Neuron (in vitro differentiated cells): ENCODE results near the gene CTRB2.

Source experiments
- H2AFZ ChIP-seq: one replicate; pipeline ENCODE4 v1.6.1; 2013; ENCODE audit warnings: low read depth, mild to moderate bottlenecking, inconsistent platforms, low read length, moderate library complexity
- H3K27me3 ChIP-seq: one replicate; pipeline ENCODE4 v1.6.1; 2013; ENCODE audit warnings: low read length; ENCODE audit not compliant: insufficient read depth
- H3K36me3 ChIP-seq: one replicate; pipeline ENCODE4 v1.6.1; 2013; ENCODE audit warnings: low read length; ENCODE audit not compliant: insufficient read depth
- H3K4me1 ChIP-seq: one replicate; pipeline ENCODE4 v1.6.1; 2013; ENCODE audit warnings: low read length; ENCODE audit not compliant: insufficient read depth
- H3K4me3 ChIP-seq: 2 replicates; pipeline ENCODE4 v1.5.1; 2013; ENCODE audit warnings: mild to moderate bottlenecking, low read length, moderate library complexity
- H3K9me3 ChIP-seq: one replicate; pipeline ENCODE4 v1.6.1; 2013; ENCODE audit warnings: low read length

Gene CTRB2

DNA sequence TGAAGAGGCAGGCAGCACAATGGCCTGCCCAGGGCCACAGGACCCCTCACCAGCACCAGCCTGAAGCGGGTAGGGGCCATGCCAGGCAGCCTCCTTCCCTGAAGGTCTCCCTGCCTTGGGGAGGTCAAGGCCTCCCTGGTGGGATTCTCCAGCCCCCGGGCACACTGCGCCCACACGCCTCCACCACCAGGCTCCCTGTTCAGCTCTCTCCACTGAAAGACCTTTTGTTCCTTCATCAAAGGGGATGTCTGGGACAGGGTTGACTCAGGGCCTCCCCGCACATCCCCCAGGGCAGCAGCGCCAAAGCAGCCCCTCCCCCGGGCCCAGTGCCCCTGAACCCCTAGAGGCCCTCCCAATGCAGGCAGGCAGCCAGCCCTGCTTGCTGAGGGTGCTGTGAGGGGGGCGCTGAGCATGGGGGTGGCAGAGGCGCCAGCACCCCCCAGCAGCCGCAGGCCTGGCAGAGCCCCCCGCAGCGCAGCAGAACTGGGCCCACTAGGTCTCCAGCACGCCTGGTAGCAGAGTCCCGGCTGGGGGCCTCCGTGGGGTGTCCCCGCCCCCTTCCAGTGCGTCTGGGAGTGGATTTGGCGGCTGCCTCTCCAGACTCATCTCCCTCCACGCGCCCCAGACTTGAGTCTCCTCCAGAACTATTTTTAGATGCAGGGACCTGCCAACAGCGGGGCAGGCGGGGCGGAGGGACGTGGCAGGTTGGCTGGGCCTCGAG, 31.3 kb upstream of the CTRB2 start:
- no peak overlapping the region for H2AFZ ChIP-seq
- H3K4me1 ChIP-seq: peaks cover 16% of the 10 kb centered on the region
- H3K4me3 ChIP-seq: no peak overlapping the region
- H3K36me3 ChIP-seq: peaks cover 66% of the 10 kb centered on the region
- no peaks in the 10 kb centered on the region for H3K27me3 ChIP-seq
- H3K9me3 ChIP-seq: no peaks in the 10 kb centered on the region

DNA sequence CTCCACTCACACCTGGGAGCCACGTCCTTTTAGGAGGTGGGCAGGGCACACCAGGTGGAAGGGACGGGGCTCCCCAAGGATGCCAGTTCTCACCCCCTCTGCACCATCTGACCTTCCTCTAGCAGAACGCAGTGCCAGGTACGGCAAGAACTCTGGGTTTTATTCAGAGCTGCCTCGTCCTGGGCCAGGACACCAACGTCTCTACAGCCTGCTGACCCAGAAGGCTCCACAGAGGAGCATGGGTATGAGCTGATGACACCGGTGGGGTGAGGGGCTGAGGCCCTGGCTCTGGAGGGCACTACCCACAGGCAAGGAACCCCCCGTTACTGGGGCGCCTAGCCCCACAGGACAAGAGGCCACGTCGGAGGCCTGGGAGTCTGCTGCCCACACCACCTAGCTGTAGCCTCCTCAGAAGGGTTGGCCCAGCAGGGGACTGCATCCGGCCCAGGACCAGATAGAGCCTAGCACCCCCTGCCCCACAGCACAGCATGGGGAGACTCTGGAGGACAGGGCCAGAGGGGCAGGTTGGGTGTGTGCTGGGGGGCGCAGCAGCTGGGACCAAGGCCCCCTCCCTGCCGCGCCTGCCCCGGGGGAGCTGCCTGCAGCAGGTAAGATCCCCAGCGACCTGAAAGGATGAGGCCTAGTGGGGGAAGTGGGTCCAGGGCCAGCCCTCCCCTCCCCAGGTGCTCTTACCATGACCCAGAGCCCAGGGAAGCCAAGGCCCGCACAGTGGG, 30.6 kb upstream of the CTRB2 start:
- Histone ChIP-seq H3K36me3 (peaks cover 67% of the 10 kb centered on the region), H3K27me3 (no peaks in the 10 kb centered on the region), H3K4me1 (peaks cover 16% of the 10 kb centered on the region), H3K9me3 (no peaks in the 10 kb centered on the region), H2AFZ (no peak overlapping the region), H3K4me3 (no peak overlapping the region)

- Histone ChIP-seq H3K4me1 (peaks cover 16% of the 10 kb centered on the region), H3K36me3 (peaks cover 62% of the 10 kb centered on the region), H3K9me3 (no peaks in the 10 kb centered on the region), H3K4me3 (no peak overlapping the region), H2AFZ (no peak overlapping the region), H3K27me3 (no peaks in the 10 kb centered on the region)
These were observed 29.9 kb upstream of the CTRB2 start for GRCh38 chr16:75236736-75237397.

GRCh38 chr16:75236232-75236631, 29.3 kb upstream of the CTRB2 start:
- peaks cover 16% of the 10 kb centered on the region for H3K4me1 ChIP-seq
- no peak overlapping the region for H2AFZ ChIP-seq
- no peaks in the 10 kb centered on the region for H3K9me3 ChIP-seq
- H3K27me3 ChIP-seq: no peaks in the 10 kb centered on the region
- peaks cover 58% of the 10 kb centered on the region for H3K36me3 ChIP-seq
- H3K4me3 ChIP-seq: no peak overlapping the region

DNA sequence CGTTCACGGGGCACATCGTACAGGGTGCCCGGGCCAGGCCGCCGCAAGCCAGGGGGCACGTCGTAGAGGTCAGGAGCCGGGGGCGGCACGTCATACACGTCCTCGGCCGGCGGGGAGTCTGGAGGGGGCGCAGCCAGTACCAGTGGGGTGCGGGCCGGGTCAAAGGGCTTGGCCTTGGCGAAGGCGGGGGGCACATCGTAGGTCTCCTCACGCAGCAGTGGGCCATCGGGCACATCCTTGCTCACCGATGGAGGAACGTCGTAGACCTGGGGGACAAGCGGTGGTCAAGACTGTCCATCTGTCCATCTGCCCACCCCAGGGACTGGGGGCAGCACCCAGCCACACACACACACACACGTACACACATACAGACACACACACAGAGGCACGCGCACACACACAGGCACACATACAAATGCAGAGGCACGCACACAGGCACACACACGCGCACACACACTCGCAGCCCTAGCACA, 28.8 kb upstream of the CTRB2 start:
- H3K4me1 ChIP-seq: peaks cover 16% of the 10 kb centered on the region
- peaks cover 54% of the 10 kb centered on the region for H3K36me3 ChIP-seq
- H3K27me3 ChIP-seq: no peaks in the 10 kb centered on the region
- no peaks in the 10 kb centered on the region for H3K9me3 ChIP-seq
- H3K4me3 ChIP-seq: no peak overlapping the region
- no peak overlapping the region for H2AFZ ChIP-seq

GRCh38 chr16:75234856-75235696, 28.1 kb upstream of the CTRB2 start:
- Histone ChIP-seq H3K9me3 (no peaks in the 10 kb centered on the region), H3K4me1 (peaks cover 16% of the 10 kb centered on the region), H2AFZ (no peak overlapping the region), H3K36me3 (peaks cover 58% of the 10 kb centered on the region), H3K27me3 (no peaks in the 10 kb centered on the region), H3K4me3 (no peak overlapping the region)

GRCh38 chr16:75233611-75233938, 26.6 kb upstream of the CTRB2 start:
- peaks cover 69% of the 10 kb centered on the region for H3K36me3 ChIP-seq

GRCh38 chr16:75231570-75231969, 24.6 kb upstream of the CTRB2 start:
- H3K36me3 ChIP-seq: peaks cover 71% of the 10 kb centered on the region

More at GRCh38 chr16:75233611-75233938, 26.6 kb upstream of the CTRB2 start:
- H2AFZ ChIP-seq: no peak overlapping the region
- H3K27me3 ChIP-seq: no peaks in the 10 kb centered on the region
- H3K4me3 ChIP-seq: no peak overlapping the region
- H3K4me1 ChIP-seq: peaks cover 9% of the 10 kb centered on the region
- H3K9me3 ChIP-seq: no peaks in the 10 kb centered on the region

GRCh38 chr16:75230471-75231110, 23.6 kb upstream of the CTRB2 start:
- Histone ChIP-seq H3K4me1 (peaks cover 5% of the 10 kb centered on the region), H3K36me3 (peaks cover 61% of the 10 kb centered on the region), H2AFZ (no peak overlapping the region), H3K27me3 (no peaks in the 10 kb centered on the region), H3K4me3 (no peak overlapping the region), H3K9me3 (no peaks in the 10 kb centered on the region)

More at GRCh38 chr16:75231570-75231969, 24.6 kb upstream of the CTRB2 start:
- Histone ChIP-seq H2AFZ (no peak overlapping the region), H3K27me3 (no peaks in the 10 kb centered on the region), H3K4me3 (no peak overlapping the region), H3K4me1 (peaks cover 5% of the 10 kb centered on the region), H3K9me3 (no peaks in the 10 kb centered on the region)

- Histone ChIP-seq H3K4me1 (peaks cover 4% of the 10 kb centered on the region), H3K36me3 (peaks cover 51% of the 10 kb centered on the region), H2AFZ (no peak overlapping the region), H3K27me3 (no peaks in the 10 kb centered on the region), H3K4me3 (no peak overlapping the region), H3K9me3 (no peaks in the 10 kb centered on the region)
These were observed 22.4 kb upstream of the CTRB2 start for GRCh38 chr16:75229172-75230031.

DNA sequence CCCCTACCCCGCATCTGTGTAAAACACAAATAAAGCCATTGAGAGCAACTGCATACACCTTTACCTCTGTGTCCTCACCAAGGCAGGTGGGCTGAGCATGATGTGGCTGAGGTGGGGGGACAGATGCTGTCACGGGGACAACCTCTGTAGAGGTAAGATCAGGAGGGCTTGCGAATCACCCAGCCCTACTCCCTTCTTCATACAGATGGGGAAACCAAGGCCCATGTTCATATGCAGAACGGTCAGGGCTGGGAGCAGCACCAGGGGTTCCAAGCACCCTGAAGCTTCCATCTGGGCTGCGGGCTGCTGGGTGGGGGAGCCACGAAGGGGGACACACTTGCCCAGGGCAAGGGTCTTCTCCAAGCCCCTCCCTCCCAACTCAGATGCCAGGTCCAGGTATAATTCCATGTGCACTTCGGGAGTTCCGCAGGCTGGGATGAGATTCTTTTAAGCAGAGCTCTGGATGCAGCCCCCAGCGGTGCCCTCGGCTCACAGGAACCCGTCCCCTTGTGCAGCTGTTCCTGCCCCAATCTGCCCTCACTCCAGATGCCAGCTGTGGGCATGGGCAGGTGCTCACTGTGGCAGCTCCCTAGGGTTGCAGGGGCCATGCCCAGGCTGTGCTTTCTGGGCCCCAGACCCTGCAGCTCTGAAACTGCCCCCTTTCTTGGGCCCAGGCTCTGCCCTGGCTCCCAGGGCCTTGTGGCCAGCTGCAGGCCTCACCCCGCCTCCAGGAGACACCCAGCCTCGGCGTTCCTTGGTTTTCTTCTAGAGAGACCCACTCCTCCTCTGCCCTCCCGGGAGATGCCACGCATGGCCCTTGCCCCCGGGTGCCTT, 21.4 kb upstream of the CTRB2 start:
- H3K4me3 ChIP-seq: no peak overlapping the region
- H2AFZ ChIP-seq: no peak overlapping the region
- no peaks in the 10 kb centered on the region for H3K27me3 ChIP-seq
- H3K9me3 ChIP-seq: no peaks in the 10 kb centered on the region
- H3K36me3 ChIP-seq: peaks cover 45% of the 10 kb centered on the region
- H3K4me1 ChIP-seq: no peaks in the 10 kb centered on the region
